Immature natural killer cell (primary cell): ENCODE results near the gene SAMD8. TPM values are rescaled to one million over a fixed set of nuclear protein-coding genes. Genes with fewer than 3 reads are reported as not detected.
A peak's percentile ranks its signal among the peaks of the same experiment; 100 is the strongest.
"Not testable (repeated sequence)": the region's sequence is repeated elsewhere in the genome, so short reads cannot be mapped to it uniquely, and the experiment has no call there.

ENCODE experiments used
- DNase-seq, 3 donors: peaks; one replicate each; pipeline ENCODE4 v3.0.0; 2022; ENCODE audit warnings: mixed read lengths in 1 of 3
- H3K27ac Mint-ChIP-seq, 6 donors: one replicate each; pipeline ENCODE4 v1.8.0; 2020; ENCODE audit warnings: mixed read lengths in 6 of 6, mild to moderate bottlenecking in 5 of 6, inconsistent platforms in 4 of 6, moderate library complexity in 3 of 6
- H3K27me3 Mint-ChIP-seq, 3 donors: one replicate each; pipeline ENCODE4 v1.8.0; 2020 to 2021; ENCODE audit warnings: low read depth in 3 of 3, mild to moderate bottlenecking in 3 of 3, mixed read lengths in 3 of 3, moderate library complexity in 3 of 3, inconsistent platforms in 1 of 3
- H3K36me3 Mint-ChIP-seq, 3 donors: one replicate each; pipeline ENCODE4 v1.8.0; 2020; ENCODE audit warnings: mixed read lengths in 3 of 3, inconsistent platforms in 2 of 3, mild to moderate bottlenecking in 2 of 3
- H3K4me1 Mint-ChIP-seq, 2 donors: one replicate each; pipeline ENCODE4 v1.8.0; 2020; ENCODE audit warnings: inconsistent platforms in 2 of 2, mild to moderate bottlenecking in 2 of 2, mixed read lengths in 2 of 2, moderate library complexity in 1 of 2
- H3K4me3 Mint-ChIP-seq, 5 donors: one replicate each; pipeline ENCODE4 v1.8.0; 2020; ENCODE audit warnings: mild to moderate bottlenecking in 5 of 5, mixed read lengths in 5 of 5, inconsistent platforms in 3 of 5, moderate library complexity in 3 of 5
- H3K9me3 Mint-ChIP-seq, 6 donors: one replicate each; pipeline ENCODE4 v1.8.0; 2020; ENCODE audit warnings: mild to moderate bottlenecking in 6 of 6, mixed read lengths in 6 of 6, inconsistent platforms in 4 of 6, moderate library complexity in 3 of 6
- polyA plus RNA-seq, 3 donors: library from polyadenylated mRNA; unstranded; fragments of 300-500 nt; fragmentation: Illumina TruSeq; gene quantifications; one replicate each; pipeline ENCODE4 v1.2.3, GENCODE V29; 2021

The SAMD8 gene
- polyA plus RNA-seq, 3 donors from 2014 or later = 5.2 to 12.6 (median 9.8) TPM

DNA sequence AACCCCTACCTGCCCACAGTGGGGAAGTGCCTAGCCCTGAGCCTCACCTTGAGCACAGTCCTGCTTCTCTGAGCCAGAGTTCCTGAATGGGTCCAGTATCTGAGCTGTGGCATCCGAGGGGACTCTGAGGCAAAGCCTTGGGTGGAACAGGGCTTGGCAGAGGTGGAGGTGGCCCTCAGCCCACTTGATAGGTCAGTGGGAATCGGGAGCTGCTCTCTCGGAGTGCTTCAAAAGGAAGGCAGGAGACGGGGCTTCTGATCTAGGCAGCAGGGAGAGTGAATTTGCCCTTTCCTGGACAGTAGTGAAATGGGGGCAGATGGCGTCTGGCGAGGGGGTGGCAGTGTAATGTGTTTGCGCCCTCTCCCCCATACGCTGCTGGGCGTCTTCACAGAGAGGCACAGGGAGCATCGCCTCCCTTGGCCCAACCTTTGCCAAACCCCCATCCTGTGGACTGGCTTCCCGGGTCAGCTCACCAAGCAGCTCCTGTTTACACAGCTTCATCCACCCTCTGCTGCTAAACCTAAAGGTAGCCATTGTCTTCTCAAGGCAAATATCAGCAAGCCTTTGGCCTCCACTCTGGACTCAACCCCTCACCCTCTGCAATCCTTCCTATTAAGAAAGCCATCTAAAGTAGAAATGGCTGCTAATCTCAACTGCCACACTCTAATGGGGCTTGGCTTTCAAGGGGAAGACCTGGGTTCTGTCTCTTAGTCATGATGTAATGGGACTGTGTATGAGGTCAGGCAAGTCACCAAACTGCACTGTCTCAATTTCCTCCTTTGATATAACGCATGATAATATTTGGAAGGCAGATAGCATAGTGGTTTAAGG is 78.0 kb downstream of the SAMD8 start:
- H3K27ac Mint-ChIP-seq = peak overlapping the region in 2 of 6 donors; percentile 66 to 69
- peaks cover 16 to 18% of the 10 kb centered on the region in 2 donors for H3K4me1 Mint-ChIP-seq
- no peaks in the 10 kb centered on the region for H3K9me3 Mint-ChIP-seq
- peaks cover 0 to 4% (median 0%) of the 10 kb centered on the region in 3 donors for H3K27me3 Mint-ChIP-seq
- H3K4me3 Mint-ChIP-seq = no peak overlapping the region
- DNase-seq = no peak
- peaks cover 0 to 3% (median 3%) of the 10 kb centered on the region in 3 donors for H3K36me3 Mint-ChIP-seq

DNA sequence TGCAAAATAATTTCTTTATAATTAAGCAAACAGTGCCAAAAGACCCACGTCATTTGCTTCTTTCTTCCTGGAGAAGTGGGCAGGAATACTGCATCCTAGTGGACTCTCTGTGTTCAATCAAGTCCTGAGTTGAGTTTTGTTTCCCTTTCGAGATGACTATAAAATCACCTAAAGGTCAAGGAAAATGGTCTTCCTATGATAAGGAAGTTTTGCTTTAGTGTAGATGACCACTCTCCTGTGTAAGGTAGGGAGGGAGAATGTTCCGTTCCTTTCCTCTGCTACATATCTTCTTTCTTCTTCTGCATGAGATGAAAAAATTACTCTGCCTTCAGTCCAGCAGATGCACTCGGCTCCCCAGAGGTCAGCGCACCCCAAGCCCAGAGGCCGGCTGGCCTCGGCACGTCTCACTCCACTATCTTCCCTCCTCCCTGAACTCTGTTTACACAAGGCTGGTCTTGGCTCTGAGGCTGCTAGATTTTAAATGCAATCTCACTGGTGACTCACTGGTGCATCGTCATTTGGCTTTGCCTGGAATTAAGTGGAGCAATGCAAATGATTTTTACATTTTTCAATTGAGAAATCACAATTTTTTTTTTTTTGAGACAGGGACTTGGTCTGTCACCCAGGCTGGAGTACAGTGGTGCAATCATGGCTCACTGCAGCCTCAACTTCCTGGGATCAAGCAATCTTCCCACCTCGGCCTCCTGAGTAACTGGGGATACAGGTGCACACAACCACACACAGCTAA is 80.5 kb downstream of the SAMD8 start:
- Mint-ChIP-seq H3K36me3 (peaks cover 0 to 4% (median 3%) of the 10 kb centered on the region in 3 donors), H3K27me3 (peaks cover 0 to 4% (median 0%) of the 10 kb centered on the region in 3 donors), H3K9me3 (no peaks in the 10 kb centered on the region), H3K4me1 (peaks cover 15 to 16% of the 10 kb centered on the region in 2 donors), H3K27ac (no peak overlapping the region), H3K4me3 (no peak overlapping the region)
- no peak for DNase-seq

GRCh38 chr10:75194625-75195024 is 83.2 kb downstream of the SAMD8 start:
- DNase-seq, H3K36me3 Mint-ChIP-seq, H3K4me3 Mint-ChIP-seq, H3K4me1 Mint-ChIP-seq, H3K27ac Mint-ChIP-seq, H3K9me3 Mint-ChIP-seq, H3K27me3 Mint-ChIP-seq: not testable (repeated sequence)

- no peak overlapping the region for H3K27ac Mint-ChIP-seq
- DNase-seq = no peak
- H3K36me3 Mint-ChIP-seq = peaks cover 0 to 4% (median 3%) of the 10 kb centered on the region in 3 donors
- H3K4me3 Mint-ChIP-seq = no peak overlapping the region
- H3K4me1 Mint-ChIP-seq = no peaks in the 10 kb centered on the region
- no peaks in the 10 kb centered on the region for H3K9me3 Mint-ChIP-seq
- peaks cover 0 to 3% (median 0%) of the 10 kb centered on the region in 3 donors for H3K27me3 Mint-ChIP-seq
Measured at GRCh38 chr10:75195035-75195763, 83.7 kb downstream of the SAMD8 start.

GRCh38 chr10:75197066-75197465 is 85.6 kb downstream of the SAMD8 start:
- no peak overlapping the region for H3K4me3 Mint-ChIP-seq
- no peak for DNase-seq
- no peaks in the 10 kb centered on the region for H3K4me1 Mint-ChIP-seq
- peaks cover 0 to 4% (median 3%) of the 10 kb centered on the region in 3 donors for H3K36me3 Mint-ChIP-seq
- peaks cover 0 to 3% (median 0%) of the 10 kb centered on the region in 3 donors for H3K27me3 Mint-ChIP-seq
- no peak overlapping the region for H3K27ac Mint-ChIP-seq
- no peaks in the 10 kb centered on the region for H3K9me3 Mint-ChIP-seq

DNA sequence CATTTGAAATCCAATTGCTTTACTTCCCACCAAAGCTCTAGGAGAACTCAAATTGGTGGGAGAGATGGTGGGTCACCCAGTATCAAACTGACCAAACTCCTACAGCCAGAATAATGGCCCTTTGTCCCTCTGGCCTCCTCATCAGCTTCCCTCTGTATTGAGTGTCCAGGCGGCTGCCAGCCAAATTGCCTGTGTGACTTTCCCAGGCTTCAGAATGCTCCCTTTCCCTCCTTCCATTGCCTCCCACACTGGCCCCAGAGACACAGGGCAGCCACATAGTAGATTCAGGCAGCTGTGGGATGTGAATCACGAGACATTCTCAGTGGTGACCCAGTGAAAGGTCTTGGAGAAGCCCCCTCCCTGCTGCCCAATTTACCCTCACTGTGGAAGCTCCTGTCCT is 86.5 kb downstream of the SAMD8 start:
- Mint-ChIP-seq H3K27ac (peak overlapping the region in 2 of 6 donors; percentile 12 to 30), H3K36me3 (peaks cover 0 to 4% (median 3%) of the 10 kb centered on the region in 3 donors), H3K27me3 (peaks cover 0 to 3% (median under 1%) of the 10 kb centered on the region in 3 donors), H3K4me3 (no peak overlapping the region), H3K4me1 (no peaks in the 10 kb centered on the region), H3K9me3 (no peaks in the 10 kb centered on the region)
- no peak for DNase-seq

GRCh38 chr10:75199949-75200348 is 88.5 kb downstream of the SAMD8 start:
- H3K27me3 Mint-ChIP-seq, H3K27ac Mint-ChIP-seq, H3K4me1 Mint-ChIP-seq, H3K36me3 Mint-ChIP-seq, DNase-seq, H3K4me3 Mint-ChIP-seq, H3K9me3 Mint-ChIP-seq: not testable (repeated sequence)

GRCh38 chr10:75201793-75202307 is 90.4 kb downstream of the SAMD8 start:
- Mint-ChIP-seq H3K27me3 (peaks cover 0 to 7% (median 2%) of the 10 kb centered on the region in 3 donors), H3K9me3 (no peaks in the 10 kb centered on the region), H3K4me1 (no peaks in the 10 kb centered on the region), H3K4me3 (no peak overlapping the region), H3K27ac (no peak overlapping the region), H3K36me3 (no peaks in the 10 kb centered on the region)
- DNase-seq = no peak

GRCh38 chr10:75202321-75203045 is 91.0 kb downstream of the SAMD8 start:
- no peak overlapping the region for H3K4me3 Mint-ChIP-seq
- H3K27me3 Mint-ChIP-seq = peaks cover 0 to 7% (median 2%) of the 10 kb centered on the region in 3 donors
- no peaks in the 10 kb centered on the region for H3K36me3 Mint-ChIP-seq
- no peak for DNase-seq
- no peaks in the 10 kb centered on the region for H3K9me3 Mint-ChIP-seq
- H3K27ac Mint-ChIP-seq = no peak overlapping the region
- no peaks in the 10 kb centered on the region for H3K4me1 Mint-ChIP-seq

DNA sequence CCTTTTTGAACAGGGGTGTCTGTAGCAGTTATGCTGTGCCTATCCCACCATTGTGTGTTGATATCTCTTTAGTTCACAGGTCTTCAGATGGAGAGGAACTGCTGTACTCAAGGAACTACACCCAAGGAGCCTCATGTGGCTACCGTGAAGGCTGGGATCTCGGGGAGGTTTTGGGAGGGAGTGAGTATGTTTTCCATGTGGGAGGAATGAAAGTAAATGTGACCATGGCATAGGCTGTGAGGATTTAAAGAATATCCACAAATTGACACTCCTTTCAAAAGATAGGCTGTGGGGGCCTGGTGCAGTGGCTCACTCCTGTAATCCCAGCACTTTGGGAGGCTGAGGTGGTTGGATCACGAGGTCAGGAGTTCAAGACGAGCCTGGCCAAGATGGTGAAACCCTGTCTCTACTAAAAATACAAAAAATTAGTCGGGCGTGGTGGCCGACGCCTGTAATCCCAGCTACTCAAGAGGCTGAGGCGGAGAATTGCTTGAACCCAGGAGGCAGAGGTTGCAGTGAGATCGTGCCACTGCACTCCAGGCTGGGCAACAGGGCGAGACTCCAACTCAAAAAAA is 91.7 kb downstream of the SAMD8 start:
- H3K27me3 Mint-ChIP-seq, H3K36me3 Mint-ChIP-seq, H3K27ac Mint-ChIP-seq, H3K4me3 Mint-ChIP-seq, H3K4me1 Mint-ChIP-seq, H3K9me3 Mint-ChIP-seq, DNase-seq: not testable (repeated sequence)

DNA sequence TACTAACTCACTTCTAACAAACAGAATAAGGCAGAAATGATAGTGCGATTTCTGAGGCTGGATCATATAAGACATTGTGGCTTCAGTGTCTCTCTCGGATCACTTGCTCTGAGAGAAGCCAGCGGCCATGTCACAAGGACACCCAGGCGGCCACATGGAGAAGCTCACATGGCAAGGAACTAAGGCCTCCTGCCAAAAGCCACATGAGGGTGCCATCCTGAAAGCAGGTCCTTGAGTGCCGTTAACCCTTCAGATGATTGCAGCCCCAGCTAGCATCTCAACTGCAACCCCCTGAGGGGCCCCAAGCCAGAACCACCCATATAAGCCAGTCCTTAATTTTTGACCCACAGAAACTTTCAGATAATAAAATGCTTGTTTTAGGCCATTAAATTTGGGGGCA is 92.3 kb downstream of the SAMD8 start:
- H3K4me3 Mint-ChIP-seq = no peak overlapping the region
- H3K27ac Mint-ChIP-seq = no peak overlapping the region
- DNase-seq = no peak
- no peaks in the 10 kb centered on the region for H3K36me3 Mint-ChIP-seq
- H3K9me3 Mint-ChIP-seq = no peaks in the 10 kb centered on the region
- H3K4me1 Mint-ChIP-seq = no peaks in the 10 kb centered on the region
- H3K27me3 Mint-ChIP-seq = peaks cover 0 to 7% (median 2%) of the 10 kb centered on the region in 3 donors

- Mint-ChIP-seq H3K4me3 (no peak overlapping the region), H3K4me1 (peaks cover 5% of the 10 kb centered on the region in 2 donors), H3K27ac (no peak overlapping the region), H3K36me3 (no peaks in the 10 kb centered on the region), H3K9me3 (no peaks in the 10 kb centered on the region), H3K27me3 (peaks cover 3 to 12% (median 11%) of the 10 kb centered on the region in 3 donors)
- DNase-seq = no peak
Measured at GRCh38 chr10:75205908-75206307, 94.5 kb downstream of the SAMD8 start.

DNA sequence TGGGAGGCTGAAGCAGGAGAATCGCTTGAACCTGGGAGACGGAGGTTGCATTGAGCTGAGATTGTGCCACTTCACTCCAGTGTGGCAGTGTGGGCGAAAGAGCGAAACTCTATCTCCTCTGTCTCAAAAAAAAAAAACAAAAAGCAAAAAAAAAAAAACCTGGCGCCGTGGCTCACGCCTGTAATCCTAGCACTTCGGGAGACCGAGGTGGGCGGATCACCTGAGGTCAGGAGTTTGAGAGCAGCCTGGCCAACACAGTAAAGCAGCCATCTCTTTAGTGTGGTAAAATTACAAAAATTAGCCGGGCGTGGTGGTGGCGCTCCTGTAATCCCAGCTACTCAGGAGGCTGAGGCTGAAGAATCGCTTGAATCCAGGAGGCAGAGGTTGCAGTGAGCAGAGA is 95.2 kb downstream of the SAMD8 start:
- not testable (repeated sequence) for H3K27ac Mint-ChIP-seq, DNase-seq, H3K36me3 Mint-ChIP-seq, H3K9me3 Mint-ChIP-seq, H3K4me3 Mint-ChIP-seq
- H3K4me1 Mint-ChIP-seq = peaks cover 11 to 12% of the 10 kb centered on the region in 2 donors
- H3K27me3 Mint-ChIP-seq = peaks cover 8 to 17% (median 11%) of the 10 kb centered on the region in 3 donors
